Ishikawa (cell line): ENCODE results near the gene SPATA46.

Source experiments
- CEBPB ChIP-seq: IDR thresholded peaks from 2 replicates; pipeline ENCODE4 v1.6.1; 2012
- CREB1 ChIP-seq: IDR thresholded peaks from 2 replicates; pipeline ENCODE4 v1.6.1; 2012; ENCODE audit warnings: low read depth
- EGR1 ChIP-seq: IDR thresholded peaks from 2 replicates; pipeline ENCODE4 v1.6.1; 2012
- EP300 ChIP-seq: IDR thresholded peaks from 2 replicates; pipeline ENCODE4 v1.6.1; 2012; ENCODE audit warnings: borderline replicate concordance
- FOXM1 ChIP-seq: IDR thresholded peaks from 2 replicates; pipeline ENCODE4 v1.6.1; 2012; ENCODE audit warnings: low read depth, borderline replicate concordance
- NFIC ChIP-seq: IDR thresholded peaks from 2 replicates; pipeline ENCODE4 v1.6.1; 2012
- RAD21 ChIP-seq: IDR thresholded peaks from 2 replicates; pipeline ENCODE4 v1.6.1; 2012; ENCODE audit warnings: low read depth
- TAF1 ChIP-seq: IDR thresholded peaks from 2 replicates; pipeline ENCODE4 v1.6.1; 2012; ENCODE audit warnings: low read depth, mild to moderate bottlenecking
- TCF12 ChIP-seq: IDR thresholded peaks from 2 replicates; pipeline ENCODE4 v1.6.1; 2012; ENCODE audit warnings: low read depth
- TEAD4 ChIP-seq: IDR thresholded peaks from 2 replicates; pipeline ENCODE4 v1.6.1; 2012
- YY1 ChIP-seq: IDR thresholded peaks from 2 replicates; pipeline ENCODE4 v1.6.1; 2012; ENCODE audit warnings: low read depth
- ZBTB7A ChIP-seq: IDR thresholded peaks from 2 replicates; pipeline ENCODE4 v1.6.1; 2012; ENCODE audit warnings: low read depth
- TF ChIP-seq, protein P1 (sequence below): IDR thresholded peaks from 2 replicates; pipeline ENCODE4 v1.6.1; 2012
- TF ChIP-seq, protein P2 (sequence below): IDR thresholded peaks from 2 replicates; pipeline ENCODE4 v1.6.1; 2012
- TF ChIP-seq, protein P3 (sequence below): IDR thresholded peaks from 2 replicates; pipeline ENCODE4 v1.6.1; 2012; ENCODE audit warnings: low read depth, mild to moderate bottlenecking

SPATA46 gene

GRCh38 chr1:162389971-162390370 is 13.3 kb upstream of the SPATA46 start:
- TF ChIP-seq YY1 (no peak), NFIC (no peak), EGR1 (no peak), TEAD4 (no peak), TCF12 (no peak), TAF1 (no peak), EP300 (no peak), FOXM1 (no peak), CREB1 (no peak), ZBTB7A (no peak)
- TF ChIP-seq, protein P1, sequence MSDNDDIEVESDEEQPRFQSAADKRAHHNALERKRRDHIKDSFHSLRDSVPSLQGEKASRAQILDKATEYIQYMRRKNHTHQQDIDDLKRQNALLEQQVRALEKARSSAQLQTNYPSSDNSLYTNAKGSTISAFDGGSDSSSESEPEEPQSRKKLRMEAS, result no peak

DNA sequence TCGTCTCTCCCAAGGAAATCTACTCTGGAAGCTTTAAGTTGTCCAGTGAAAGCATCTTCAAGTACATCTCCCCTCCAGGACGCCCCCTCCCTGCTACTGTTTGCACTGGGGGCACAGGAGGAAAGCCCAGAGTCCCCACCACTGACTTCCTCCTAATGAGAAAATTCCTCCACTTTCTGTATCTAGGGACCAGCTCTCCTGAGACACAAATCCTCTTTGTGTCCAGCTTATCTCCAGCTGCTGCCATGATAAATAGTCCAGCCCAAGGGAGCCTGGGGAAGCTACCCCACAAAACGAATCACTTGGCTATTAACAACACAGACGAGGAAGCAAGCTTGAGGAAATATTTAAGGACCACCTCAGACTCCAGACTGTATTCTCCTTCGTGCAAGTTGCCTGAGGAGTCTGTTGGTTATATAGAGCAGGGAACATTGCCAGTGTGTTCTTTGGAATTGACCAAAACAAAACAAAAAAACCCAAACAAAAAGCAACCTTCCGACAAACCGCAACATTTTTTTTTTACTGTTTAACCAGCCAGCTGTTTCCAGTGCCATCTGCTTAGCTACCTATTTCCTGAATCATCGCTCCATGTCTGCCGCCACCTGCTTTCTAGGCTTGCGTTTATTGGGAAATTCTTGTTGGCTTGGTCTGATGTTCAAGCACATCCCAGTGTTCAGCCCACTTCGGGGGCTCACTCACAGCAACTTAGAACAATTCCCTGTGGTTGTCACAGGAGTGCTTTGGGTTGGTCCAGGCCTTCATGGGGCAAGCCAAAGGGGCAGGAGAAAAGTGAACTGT is 12.6 kb upstream of the SPATA46 start:
- TF ChIP-seq FOXM1 (no peak), CREB1 (no peak), EP300 (no peak), RAD21 (no peak)
- TF ChIP-seq, protein P2, sequence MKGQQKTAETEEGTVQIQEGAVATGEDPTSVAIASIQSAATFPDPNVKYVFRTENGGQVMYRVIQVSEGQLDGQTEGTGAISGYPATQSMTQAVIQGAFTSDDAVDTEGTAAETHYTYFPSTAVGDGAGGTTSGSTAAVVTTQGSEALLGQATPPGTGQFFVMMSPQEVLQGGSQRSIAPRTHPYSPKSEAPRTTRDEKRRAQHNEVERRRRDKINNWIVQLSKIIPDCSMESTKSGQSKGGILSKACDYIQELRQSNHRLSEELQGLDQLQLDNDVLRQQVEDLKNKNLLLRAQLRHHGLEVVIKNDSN, result no peak

GRCh38 chr1:162388615-162389014 is 12.0 kb upstream of the SPATA46 start:
- TF ChIP-seq EP300 (no peak), EGR1 (no peak), CEBPB (no peak), ZBTB7A (no peak), TCF12 (no peak), YY1 (no peak), TEAD4 (no peak), NFIC (no peak), TAF1 (no peak)
- TF ChIP-seq, protein P3, sequence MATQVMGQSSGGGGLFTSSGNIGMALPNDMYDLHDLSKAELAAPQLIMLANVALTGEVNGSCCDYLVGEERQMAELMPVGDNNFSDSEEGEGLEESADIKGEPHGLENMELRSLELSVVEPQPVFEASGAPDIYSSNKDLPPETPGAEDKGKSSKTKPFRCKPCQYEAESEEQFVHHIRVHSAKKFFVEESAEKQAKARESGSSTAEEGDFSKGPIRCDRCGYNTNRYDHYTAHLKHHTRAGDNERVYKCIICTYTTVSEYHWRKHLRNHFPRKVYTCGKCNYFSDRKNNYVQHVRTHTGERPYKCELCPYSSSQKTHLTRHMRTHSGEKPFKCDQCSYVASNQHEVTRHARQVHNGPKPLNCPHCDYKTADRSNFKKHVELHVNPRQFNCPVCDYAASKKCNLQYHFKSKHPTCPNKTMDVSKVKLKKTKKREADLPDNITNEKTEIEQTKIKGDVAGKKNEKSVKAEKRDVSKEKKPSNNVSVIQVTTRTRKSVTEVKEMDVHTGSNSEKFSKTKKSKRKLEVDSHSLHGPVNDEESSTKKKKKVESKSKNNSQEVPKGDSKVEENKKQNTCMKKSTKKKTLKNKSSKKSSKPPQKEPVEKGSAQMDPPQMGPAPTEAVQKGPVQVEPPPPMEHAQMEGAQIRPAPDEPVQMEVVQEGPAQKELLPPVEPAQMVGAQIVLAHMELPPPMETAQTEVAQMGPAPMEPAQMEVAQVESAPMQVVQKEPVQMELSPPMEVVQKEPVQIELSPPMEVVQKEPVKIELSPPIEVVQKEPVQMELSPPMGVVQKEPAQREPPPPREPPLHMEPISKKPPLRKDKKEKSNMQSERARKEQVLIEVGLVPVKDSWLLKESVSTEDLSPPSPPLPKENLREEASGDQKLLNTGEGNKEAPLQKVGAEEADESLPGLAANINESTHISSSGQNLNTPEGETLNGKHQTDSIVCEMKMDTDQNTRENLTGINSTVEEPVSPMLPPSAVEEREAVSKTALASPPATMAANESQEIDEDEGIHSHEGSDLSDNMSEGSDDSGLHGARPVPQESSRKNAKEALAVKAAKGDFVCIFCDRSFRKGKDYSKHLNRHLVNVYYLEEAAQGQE, result no peak
- TF ChIP-seq, protein P1, result no peak

- TF ChIP-seq RAD21 (no peak), FOXM1 (no peak), CEBPB (no peak)
Measured at GRCh38 chr1:162388083-162388594, 11.5 kb upstream of the SPATA46 start.

DNA sequence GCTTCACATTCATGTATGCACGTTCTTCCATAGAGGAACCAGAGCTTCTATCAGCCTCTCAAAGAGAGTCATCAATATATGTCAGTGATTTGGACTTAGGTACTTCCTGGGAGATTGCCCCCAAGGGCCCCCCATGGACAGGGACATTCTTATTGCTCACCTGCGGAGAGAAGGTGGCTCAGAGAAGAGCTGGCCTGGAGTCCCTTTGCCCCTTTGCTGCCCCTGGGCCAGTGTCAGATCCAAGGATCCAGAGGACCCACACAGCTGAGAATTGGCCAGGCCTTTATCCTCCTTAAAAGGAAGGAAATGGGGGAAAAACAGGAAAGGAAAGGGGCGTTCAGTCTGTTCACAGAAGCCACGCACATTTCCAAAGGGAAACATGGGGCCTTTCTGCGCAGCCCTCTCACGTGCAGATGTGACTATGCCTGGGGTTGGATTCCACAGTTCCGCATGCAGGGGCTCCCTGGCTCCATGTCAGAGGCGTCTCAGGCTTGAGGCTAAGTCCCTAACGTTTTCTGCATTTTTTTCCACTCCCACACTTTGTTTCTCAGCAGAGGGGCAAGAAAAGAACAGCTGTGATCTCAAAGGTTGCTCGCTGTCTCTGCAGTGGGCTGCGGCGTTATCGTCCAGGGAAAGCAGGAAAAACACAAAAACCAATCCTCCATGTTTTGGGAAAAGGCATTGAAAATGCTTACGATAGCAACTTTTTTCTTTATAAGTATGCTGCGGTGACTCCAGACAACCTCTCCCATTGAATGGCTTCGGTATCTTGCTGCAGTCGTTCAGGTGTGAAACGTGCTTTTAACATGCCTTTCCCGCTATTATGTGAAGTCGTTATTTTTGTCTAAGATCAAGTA is 10.8 kb upstream of the SPATA46 start:
- no peak for TF ChIP-seq ZBTB7A
- TF ChIP-seq, protein P3, result no peak
- no peak for TF ChIP-seq TAF1

- no peak for TF ChIP-seq EGR1
- TF ChIP-seq FOXM1, result no peak
- no peak for TF ChIP-seq RAD21
- TF ChIP-seq TEAD4, result no peak
- TF ChIP-seq, protein P2, result no peak
- TF ChIP-seq ZBTB7A, result no peak
- no peak for TF ChIP-seq CEBPB
Measured at GRCh38 chr1:162386292-162387225, 9.9 kb upstream of the SPATA46 start.
